ENCODE data around the gene PPARA.

PPARA gene

DNA sequence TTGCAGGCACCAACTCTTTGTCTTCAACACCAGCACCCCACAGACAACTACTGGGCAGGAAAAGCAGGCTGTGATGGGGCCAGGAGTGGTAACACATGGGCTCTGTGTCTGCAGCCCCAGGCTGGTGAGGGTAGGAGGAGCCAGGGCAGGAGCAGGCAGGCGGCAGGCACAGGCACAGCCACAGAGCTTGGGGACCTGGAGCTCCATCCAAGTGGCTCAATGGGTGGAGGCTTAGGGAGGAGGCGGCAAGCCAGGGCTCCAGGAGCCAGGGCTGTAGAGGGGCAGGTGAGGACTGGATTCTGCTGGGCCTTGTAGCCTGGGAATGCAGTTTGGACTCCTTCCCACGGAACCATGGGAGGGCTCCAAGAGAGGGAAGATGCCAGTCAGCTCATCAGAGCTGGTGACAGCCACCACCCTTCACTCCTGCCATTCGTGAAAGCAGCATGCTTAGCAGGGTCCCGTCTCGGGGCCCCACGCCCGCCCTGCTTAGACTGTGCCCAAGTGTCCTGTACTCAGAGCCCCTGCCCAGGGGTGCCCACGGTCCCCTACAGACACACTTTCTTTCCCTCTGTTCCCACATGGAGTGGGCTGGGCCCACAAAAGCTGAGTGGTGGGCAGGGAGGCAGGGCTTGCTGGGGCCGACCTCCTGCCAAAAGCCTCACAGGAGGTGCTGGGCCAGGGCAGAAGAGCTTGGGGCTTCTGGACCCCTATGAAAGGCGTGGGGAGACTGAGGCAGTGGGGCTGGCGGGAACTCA, 129.9 kb downstream of the PPARA start:
- DNase-seq = no peak

DNA sequence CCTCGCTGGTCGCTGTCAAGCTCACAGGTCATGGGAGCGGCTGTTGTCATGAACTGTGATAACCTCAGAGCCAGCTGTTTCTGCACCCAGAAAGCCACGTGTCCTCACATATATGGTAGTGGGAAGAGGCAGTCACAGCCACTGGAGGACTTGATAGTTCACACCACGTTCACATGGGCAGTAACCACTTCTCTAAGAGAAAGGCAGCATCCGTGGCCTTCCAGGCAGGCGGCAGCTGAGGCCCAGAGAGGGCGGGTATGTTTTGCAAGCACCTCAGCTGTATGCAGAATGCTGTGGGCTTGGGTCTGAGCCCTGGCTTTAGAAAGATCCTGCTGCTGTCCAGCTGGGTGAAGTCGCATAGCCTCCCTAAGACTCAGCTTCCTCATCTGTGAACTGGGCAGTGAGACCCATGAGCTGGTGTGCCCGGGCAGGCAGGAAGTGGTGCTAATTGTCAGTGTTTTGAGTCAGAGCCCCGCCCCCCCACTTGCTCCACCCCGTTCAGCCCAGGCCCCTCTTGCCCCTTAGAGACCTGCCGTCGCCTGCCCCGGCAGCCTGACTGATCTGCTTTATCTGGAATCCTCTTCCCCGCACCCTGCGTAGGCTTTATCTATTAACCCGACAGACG, 130.8 kb downstream of the PPARA start:
- no peak for DNase-seq

DNA sequence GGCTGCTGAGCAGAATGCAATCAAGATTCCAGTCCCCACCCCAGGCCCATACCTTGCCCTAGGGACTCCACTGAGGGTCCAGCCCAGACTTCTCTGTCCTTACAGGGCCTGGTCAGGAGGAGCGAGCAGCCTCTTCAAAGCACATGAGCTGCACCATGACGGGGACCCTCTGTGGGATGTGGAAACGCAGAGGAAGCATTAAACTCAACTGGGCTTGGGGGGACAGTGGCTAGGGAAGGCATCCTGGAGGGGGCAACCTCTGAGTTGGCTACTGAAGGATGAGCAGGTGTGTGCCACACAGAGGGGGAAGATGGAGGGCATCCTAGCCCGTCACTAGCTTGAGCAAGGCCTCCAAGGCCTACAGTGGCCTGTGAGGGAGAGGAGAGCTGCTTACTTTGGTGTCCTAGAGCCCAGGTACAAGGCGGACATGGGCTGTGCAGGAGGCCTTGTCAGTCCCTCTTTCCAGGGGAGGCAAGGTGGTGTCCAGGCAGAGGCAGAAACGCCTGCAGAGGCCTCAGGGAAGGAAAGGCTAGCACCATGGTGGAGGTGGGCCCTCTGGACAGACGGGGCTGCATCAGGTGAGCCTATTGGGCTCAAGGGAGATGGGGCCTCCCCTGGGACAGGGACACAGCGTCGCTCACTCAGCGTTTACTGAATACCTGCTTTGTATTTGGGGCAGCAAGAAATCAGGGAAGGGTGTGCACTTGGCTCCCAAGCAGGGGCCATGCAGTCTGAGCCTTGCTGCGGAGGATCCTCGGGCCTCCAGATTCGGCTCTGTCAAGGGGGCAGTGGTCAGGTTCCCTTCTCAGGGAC, 131.7 kb downstream of the PPARA start:
- no peak for DNase-seq

DNA sequence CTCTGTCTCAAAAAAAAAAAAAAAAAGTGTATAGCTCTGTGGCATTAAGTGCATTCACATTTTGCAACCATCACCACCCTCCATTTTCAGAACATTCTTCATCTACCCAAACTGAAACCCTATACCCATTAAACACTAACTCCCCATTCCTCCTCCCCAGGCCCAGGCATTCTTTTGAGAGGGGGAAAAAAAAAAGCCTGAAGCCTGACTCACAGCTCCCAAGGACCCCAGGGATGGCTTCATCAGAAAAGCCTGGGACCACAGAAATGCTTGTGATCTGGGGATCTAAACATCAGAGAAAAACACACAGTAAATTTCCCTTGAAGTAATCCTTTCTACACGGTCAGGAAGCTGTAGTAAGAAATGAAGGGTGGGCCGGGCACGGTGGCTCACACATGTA, 135.7 kb downstream of the PPARA start:
- DNase-seq = no peak

DNA sequence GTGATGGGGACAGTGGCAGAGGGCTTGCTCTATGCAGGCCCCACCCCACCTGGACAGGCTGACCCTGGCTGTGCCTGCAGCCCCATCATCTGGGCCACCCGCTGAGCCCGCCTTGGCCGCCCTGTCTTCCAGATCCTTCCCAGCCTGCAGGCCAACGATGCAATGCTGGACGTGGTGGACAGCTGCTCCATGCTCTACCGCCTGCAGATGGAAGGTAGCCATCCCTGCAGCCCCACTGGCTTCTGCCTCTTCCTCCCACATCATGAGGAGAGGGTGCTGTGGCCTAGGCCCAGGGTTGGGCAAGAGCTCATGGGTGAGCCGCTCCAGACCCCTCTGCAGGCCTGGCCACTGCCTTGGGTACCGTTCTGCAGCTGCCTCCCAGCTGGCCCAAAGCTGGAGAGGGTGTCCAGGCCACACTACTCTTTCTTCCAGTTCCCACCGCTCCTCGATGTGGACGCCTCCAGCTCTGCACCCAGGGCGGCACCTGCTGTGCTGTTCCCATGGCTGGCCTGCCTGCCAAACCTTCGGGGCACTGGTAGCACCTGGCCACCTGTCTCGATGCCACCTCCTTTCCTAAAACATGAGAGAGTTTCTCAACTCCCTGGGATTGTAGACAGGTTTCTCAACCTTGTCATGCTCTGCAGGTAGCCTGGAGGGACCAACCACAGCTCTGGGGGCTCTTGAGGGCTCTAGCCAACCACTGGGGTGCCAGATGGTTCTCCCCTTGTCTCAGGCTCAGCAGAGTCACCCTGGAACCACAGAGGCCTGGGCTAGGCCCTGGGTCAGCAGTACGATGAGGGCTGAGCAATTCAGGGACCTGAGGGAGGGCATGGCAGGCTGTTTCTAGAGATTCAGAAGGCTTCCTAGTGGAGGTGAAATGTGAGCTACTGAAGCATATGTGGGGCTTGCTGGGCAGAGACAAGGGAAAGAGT, 136.9 kb downstream of the PPARA start:
- DNase-seq = no peak

DNA sequence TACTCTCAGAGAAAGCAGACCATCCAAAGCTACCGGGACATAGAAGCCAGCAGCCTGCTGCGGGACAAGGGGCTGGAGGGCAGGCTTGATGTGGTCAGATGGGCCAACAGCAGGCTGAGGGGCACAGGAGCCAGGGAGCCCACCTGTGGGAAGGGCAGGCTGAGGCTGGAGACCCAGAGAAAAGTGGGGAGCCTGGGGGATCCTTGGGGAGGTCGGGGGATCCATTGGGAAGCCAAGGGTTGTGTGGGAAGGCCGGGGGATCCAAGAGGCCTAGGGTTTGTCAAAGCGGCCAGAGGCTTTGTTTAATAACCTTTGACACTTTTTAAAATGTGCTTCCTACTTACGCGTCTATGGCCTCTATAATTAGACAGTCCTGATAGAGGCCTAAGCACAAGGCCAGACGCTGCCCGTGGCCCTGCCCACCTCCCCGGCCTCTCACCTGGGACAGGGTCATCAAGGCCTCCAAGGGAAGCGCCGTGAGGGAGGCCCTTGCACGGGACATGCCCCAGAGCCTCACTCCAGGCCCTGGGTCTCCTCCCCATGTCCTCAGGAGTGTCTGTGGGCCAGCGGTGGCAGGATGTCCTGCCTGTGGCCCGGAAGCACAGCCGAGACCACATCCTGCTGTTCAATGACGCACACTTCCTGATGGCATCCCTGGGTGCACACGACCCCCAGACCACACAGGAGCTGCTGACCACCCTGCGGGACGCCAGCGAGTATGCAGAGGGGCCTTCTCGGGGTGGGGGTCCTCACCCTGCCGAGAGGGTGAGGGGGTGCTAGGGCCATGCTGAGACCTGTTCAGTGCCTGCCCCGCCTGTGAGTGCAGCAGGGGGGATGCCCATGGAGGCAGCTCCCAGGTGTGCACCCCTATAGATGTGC, 137.8 kb downstream of the PPARA start:
- DNase-seq = no peak

DNA sequence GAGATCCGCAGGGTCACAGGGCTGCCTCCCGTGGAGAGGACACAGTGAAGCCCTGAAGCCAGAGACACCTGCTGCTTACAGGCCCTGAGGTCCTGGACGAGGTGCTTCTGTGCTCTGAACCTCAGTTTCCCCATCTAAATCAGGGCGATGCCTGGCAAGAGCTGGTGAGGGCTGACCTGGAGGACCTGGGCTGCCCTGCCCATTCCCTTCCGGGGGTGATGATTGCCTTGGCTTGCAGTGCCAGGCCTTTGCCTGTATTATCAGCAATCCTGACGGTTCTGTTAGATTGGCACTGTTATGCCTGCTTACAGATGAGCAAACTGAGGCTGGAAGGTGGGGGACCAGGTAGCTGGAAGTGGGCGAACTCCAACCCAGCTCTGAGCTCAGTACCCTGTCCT, 138.5 kb downstream of the PPARA start:
- DNase-seq = no peak

DNA sequence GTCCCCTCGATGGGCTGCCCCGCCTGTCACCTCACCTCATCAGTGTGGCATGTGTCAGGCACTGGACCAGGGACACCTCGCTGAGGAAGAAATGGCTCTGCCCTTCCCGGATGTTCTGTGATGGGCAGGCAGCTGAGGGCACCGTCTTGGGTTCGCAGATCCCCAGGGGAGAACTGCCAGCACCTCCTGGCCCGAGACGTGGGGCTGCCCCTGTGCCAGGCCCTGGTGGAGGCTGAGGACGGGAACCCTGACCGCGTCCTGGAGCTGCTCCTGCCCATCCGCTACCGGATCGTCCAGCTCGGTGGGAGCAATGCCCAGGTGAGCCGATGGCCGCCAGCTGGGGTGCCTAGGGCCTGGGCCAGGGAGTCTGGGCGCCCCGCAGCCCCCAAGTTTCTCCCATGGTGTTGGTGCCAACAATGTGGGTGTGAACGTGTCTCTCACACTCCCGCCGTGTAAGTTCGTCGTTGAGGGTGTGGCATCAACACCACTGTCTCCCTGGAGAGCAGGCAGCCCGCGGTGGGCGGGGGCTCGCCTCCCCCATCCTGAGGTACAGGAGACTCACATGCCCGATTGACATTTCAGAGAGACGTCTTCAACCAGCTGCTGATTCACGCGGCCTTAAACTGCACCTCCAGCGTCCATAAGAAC, 139.0 kb downstream of the PPARA start:
- DNase-seq = no peak

DNA sequence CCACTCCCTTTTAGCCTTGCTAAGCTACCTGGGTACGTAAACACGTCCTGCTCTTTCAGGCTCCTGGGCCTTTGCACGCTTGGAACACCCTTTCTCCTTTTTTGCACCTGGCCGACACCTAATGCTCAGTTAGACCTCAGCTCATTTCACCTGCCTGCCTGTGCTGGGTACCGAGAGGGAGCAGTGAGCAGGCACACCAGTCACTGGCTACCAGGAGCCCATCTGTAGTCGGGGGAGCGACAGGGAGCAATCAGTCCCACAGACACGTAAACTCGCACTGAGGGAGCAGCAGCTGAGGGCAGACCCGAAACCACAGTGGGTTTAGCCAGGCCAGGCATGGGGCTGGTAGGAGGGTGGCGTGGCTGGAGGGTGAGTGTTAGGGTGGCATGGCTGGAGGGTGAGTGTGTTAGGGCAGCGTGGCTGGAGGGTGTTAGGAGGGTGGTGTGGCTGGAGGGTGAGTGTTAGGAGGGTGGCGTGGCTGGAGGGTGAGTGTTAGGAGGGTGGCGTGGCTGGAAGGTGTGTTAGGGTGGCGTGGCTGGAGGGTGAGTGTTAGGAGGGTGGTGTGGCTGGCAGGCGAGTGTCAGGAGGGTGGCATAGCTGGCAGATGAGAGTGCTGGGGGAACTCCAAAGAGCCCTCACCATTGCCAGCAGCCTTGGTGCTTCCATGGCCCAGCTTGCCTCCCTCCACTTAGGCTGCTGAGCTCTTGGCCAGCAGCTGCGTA, 140.0 kb downstream of the PPARA start:
- DNase-seq = no peak

DNA sequence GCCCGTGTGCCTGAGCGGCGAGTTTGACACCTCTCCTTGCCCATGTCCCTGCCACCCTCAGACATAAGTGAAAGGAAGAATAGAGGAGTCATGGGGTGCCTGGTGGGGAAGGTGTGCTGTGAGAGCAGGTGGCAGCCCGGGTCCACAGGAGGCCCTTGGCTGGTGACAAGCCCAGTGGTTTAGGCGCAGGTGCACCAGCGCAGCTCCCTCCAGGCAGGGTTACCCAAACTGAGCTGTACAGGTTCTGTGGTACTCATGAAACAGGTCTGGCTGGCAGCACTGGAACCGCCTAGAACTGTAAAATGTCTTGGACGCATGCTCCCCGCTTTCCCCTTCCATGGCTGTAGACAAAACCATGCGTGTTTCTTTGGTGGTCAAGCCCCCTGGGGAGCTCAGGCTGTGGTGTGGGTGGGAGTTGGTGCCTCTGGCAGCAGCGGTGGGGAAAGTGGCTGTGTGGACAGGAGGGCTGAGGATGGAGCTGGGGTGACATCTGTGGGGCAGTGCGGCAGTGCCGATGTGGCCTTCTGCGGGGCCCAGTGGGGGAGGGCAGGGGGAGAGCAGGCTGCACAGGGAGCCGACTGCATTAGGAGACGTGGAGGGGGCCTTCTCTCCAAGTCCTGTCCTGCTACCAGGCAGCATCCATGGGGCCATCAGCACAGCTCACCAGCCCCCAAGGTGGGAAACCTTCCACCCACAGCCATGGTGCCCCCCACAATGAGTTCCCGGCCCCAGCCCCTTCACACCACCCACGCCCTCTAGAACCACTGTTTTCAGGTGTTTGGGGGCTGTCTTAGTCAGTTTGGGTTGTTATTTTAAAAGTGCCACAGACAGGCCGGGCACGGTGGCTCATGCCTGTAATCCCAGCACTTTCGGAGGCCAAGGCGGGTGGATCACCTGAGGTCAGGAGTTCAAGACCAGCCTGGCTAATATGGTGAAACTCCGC, 140.8 kb downstream of the PPARA start:
- no peak for DNase-seq

DNA sequence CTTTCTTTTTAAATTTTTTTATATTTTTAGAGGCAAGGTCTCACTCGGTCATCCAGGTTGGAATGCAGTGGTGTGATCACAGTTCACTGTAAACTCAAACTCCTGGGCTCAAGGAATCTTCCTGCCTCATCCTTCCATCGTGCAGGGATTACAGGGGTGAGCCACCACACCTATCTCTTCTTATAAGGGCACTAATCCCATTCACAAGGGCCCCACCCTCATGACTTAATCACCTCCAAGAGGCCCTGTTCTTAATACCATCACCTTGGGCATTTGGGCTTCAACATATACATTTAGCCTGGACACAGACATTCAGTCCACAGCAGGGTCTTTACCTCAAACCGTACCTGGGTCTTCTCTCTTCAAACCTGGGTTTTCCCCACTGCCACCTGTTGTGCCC, 141.8 kb downstream of the PPARA start:
- no peak for DNase-seq

DNA sequence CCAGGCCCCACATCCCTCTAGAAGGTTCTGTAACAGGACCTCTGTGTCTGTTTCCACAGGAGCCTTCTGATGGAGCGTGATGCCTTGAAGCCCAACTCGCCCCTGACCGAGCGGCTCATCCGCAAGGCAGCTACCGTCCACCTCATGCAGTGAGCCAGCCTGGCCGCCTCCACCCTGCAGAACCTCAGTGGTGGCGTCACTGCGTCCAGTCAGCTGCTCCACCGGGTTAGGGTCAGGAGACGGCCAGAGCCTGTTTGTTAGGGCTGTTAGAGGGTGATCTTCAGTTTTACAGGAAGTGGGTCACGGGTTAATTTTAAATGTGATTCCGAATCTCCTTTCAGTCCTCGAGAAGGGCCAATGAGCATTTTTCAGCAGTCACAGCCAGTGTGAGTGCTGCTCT, 142.4 kb downstream of the PPARA start:
- DNase-seq = no peak
